Activated CD4-positive, CD25-positive, alpha-beta regulatory T cell treated with anti-CD3 and anti-CD28 coated beads, Interleukin-2, amount 50 U/mL, for 16 hours (primary cell): ENCODE data around the gene GGPS1.
"Not testable (repeated sequence)": the region's sequence is repeated elsewhere in the genome, so short reads cannot be mapped to it uniquely, and the experiment has no call there.

Experiments used
- DNase-seq: peaks from one replicate; pipeline ENCODE4 v3.0.0-alpha.2; 2020; ENCODE audit warnings: low read depth, low spot score

Gene GGPS1

DNA sequence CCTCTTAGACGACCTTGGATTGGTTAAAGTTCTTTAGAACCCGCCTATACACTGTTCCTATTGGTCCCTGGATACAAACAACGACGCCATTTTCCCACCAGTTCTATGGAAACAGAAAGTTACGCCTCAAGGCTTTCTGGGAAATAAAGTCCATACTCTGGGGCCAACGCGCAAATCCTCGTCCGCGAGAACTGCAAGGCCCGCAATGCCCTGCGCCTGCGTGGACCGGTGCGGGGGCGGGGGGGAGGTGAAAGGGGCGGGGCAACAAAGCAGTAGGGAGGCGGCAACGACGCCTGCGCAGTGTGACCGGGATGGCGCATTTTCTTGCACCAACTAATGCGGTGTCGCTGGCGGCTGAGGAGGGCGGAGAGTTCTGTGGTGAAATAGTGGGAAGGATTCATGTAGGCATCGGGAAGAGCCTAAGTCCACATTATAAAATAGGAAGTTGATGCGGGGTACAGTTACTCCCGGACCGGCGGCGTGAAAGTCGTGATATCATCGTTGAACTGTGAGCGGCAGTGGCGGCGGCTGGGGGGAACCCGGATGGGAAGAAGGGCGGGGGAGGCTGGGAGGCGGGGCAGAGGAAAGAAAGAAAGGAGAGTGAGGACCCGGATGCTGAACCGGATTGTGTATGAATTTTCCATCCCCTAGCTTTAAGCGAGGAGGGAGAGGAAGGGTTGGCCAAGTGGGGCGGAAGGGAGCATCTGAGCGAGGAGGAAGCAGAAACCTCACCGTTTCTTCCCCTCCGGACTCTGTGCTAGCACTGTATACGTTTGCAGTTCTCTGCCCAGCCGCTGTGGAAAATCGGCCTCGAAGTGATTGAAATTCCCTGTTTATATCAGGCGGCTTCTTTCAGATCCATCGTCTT, at the start of gene GGPS1:
Gene GGPS1 (plus strand): TSS at position 300 of the 868 bp plus-strand sequence. CDS start 6,695 bp downstream, outside the sequence.
- DNase-seq, result peak; percentile 99

DNA sequence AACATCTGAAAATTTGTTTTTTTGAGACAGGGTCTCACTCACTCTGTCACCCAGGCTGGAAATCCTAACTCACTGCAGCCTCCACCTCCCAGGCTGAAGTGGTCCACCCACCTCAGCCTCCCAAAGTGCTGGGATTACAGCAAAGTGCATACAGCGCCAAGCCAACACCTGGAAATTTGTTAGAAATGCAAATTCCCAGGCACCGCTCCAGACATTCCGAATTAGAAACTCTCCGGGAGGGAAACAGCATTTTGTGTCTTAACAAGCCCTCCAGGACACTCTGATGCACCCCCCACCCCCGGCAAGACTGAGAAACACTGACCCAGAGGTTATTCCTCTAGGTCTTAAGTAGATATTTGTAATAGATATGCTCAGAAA, 49.5 kb upstream of the GGPS1 start:
- DNase-seq, result no peak

DNA sequence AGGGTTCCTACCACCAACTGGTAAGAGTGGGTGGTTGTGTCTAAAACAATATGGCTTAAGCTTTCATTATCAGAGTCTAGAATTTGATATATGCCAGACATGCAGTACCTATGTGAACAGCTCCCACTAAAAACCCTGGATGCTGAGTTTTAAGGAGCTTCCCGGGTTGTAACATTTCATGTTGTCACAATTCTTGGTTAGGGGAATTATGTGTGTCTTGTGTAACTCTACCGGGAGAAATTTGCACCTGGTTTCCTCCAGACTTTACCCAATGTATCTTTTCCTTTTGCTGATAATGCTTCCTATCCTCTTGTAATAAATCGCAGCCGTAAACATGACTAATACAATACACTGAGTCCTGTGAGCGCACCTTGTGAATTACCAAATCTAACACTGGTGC, 48.7 kb upstream of the GGPS1 start:
- no peak for DNase-seq

DNA sequence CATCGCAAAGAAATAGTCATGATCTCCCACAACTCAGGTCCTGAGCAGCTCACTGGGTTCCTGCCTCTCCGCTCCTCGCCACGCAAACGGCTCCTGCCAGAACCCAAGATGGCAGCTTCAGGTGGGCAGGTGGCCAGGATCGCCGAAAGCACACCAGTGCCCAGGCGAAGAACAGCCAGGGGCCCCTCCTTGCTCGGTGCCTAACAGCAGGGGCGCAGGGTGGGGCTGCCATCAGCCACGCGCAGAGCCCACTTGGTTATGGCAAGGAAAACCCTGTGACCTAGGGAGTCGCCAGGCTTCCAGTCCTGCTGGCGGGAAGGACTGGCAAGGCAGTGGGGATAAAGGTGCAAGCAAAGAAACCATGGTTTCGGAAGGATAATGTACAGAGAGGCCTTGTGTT, 47.9 kb upstream of the GGPS1 start:
- DNase-seq, result no peak

DNA sequence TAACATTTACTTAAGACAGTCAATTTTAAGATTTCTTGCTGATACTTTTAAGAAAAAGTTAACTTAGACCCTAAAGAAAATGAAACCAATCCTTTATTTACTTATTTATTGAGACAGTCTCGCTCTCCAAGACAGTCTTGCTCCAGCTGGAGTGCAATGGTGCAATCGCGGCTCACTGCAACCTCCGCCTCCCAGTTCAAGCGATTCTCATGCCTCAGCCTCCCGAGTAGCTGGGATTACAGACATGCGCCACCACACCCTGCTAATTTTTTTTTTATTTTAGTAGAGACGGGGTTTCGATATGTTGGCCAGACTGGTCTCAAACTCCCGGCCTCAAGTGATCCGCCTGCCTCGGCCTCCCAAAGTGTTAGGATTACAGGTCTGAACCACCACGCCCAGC, 44.7 kb upstream of the GGPS1 start:
- not testable (repeated sequence) for DNase-seq

DNA sequence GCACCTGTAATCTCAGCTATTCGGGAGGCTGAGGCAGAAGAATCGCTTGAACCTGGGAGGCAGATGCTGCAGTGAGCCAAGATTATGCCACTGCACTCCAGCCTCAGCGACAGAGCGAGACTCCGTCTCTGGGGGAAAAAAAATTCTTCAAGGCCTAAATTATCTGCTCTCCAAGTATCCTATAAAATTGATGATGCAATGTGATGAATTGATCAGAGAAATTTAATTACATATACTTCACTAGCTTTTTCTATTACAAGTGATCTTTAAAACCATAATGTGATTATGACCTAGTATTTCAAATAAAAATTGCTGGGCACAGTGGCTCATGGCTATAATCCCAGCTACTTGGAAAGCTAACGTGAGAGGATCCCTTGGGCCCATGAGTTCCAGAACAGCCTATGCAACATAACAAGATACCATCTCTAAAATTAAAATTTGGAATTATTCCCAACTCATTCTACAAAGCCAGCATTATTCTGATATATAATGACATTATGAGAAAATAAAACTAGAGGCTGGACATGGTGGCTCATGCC, 44.1 kb upstream of the GGPS1 start:
- no peak for DNase-seq

DNA sequence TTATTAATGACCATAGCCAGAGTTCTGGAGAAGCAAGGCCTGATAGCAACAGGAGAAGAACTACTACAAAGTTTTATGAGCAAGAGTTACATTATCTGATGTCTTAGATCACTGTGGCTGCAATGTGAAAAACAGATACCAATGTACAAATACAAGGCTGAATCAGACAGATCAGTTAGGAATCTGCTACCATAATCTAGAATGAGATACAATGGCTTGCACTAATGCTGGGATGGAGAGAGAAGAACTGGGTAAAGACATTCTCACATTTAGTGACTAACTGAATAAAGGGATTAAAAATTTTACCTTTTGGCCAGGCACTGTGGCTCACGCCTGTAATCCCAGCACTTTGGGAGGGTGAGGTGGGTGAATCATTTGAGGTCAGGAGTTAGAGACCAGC, 41.7 kb upstream of the GGPS1 start:
- DNase-seq, result no peak

DNA sequence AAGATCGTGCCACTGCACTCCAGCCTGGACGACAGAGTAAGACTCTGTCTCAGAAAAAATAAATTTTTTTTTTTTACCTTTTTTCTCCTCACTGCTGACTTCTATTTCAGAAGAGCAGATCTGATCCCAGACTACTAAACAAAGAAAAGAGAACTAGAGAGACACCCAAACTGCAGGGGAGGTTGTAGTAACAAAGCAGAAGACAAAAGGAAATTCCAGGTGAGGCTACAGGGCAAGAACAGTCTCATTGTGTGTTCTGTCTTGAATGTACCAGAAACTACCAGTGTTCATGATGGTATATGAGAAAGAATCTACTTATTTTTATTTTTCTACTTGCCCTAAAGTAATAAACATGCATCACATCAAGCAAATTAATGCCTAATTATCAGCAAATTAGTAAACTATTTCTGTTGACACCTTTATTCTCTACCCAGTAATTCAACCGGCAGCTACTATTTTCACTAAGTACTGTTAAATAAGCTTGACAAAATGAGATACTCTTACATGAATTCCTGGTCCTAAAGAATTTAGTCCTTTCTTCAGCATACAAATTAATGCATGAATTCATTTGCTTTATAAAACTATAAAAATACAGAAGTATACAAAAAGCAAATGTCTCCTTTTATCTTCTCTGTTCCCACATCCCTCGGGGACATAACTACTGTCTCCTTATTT, 41.0 kb upstream of the GGPS1 start:
- DNase-seq, result no peak

DNA sequence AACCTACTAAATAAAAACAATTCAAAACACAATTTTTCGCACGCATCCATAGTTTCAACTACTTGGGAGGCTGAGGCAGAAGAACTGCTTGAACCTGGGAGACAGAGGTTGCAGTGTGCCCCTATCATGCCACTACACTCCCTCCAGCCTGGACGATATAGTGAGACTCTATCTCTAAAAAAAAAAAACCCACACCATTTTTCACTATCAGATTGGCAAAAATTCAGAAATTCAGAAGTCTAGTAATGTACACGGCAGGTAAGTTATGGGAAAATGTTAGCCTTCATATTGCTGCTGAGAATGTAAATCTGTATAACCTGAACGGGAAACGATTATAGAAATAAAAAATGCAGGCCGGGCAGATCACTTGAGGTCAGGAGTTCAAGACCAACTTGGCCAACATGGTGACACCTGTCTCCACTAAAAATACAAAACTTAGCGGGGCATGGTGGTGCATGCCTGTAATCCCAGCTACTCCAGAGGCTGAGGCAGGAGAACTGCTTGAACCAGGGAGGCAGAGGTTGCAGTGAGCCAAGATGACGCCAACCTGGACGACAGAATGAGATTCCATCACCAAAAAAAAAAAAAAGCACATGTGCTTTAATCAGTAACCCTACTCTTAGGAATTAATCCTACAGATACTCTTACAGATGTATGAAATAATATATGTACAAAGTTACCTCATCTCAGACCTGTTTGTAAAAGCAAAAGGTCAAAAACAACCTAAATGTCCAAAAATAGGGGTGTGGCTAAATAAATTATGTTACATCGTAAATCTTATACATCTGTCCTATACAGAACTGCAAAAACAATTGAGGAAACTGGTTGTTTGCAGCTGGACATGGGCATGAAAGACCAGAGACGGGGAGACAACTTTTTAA, 38.3 kb upstream of the GGPS1 start:
- DNase-seq, result no peak

DNA sequence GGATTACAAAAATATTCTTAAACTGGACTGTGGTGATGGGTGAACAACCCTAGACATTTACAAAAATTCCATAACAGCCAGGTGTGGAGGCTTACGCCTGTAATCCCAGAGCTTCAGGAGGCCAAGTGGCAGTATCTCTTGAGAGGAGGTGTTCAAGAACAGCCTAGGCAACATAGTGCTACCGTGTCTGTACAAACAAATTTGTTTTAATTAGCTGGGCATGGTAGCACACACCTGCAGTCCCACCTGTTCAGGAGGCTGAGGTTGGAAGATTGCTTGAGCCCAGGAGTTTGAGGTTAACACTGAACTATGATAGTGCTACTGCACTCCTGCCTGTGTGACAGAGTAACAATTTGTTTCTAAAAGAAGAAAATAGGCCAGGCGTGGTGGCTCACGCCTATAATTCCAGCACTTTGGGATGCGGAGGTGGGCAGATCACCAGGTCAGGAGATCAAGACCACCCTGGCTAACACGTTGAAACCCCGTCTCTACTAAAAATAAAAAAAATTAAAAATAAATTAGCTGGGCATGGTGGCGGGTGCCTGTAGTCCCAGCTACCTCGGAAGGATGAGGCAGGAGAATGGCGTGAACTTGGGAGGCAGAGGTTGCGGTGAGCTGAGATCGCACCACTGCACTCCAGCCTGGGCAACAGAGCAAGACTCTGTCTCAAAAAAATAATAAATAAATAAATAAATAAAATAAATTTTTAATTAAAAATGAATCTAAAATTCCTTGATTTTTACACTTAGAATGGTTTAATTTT, 37.4 kb upstream of the GGPS1 start:
- no peak for DNase-seq

DNA sequence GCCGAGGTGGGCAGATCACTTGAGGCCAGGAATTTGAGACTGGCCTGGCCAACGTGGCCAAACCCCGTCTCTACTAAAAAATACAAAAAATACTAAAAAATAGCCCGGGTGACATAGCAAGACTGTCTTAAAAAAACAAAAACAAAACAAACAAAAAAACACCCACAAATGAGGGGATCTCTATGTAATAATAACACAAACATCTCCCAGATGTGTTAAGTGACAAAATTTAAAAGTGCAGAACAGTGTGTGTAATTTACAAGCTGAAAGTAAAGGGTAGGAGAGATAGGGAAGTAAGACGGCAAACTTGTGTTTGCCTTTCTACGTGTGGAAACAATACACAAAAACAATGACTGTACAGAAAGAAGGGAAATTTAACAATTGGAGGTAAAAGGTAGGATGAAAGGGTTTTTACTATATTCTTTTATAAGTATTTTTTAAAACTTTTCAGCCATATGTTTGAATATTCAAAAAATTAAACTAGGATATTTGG, 36.7 kb upstream of the GGPS1 start:
- no peak for DNase-seq

DNA sequence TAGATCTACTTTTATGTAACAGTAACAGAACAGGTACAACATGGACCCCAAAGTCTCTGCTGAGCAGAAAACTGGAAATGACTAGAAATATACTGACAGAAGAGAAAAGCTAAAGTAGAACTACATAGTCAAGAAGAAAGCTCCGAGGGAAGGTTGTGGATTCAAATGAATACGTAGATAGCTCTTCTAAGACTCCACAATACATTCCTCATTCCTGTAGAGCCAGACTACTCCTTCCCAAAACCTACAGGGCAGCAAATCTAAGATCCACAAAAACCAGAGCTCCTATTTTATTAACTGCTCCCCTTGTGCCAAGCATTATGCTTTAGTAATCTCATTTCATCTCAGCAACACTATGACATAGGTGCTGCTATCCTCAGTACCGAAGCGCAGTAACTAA, 35.6 kb upstream of the GGPS1 start:
- no peak for DNase-seq

DNA sequence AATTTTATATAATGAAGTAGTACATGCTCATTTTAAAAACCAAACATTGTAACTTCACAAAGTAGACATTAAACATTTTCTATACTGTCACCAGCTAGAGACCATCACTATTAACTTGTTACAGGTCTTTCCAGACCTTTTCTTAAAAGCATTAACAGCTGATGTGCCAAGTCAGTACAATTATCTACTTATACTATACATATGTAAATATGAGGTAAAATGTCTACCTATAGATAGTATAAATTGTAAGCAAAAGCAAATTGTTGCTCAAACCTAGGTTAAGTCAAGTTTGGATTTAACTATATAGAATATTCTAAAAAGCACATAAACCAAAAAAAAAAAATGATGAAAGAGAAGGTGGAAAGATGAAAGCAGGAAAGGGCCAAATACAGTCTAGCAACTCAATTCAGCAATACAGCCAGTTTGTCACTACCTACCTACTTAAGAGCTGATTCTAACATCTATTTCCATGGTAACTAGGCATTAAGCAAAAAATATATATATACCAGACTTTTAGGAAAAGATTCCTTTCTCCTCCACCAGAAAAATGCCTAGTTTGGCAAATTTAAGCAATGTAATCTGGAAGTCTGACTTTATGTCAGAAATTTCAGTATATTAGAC, 34.9 kb upstream of the GGPS1 start:
- no peak for DNase-seq

DNA sequence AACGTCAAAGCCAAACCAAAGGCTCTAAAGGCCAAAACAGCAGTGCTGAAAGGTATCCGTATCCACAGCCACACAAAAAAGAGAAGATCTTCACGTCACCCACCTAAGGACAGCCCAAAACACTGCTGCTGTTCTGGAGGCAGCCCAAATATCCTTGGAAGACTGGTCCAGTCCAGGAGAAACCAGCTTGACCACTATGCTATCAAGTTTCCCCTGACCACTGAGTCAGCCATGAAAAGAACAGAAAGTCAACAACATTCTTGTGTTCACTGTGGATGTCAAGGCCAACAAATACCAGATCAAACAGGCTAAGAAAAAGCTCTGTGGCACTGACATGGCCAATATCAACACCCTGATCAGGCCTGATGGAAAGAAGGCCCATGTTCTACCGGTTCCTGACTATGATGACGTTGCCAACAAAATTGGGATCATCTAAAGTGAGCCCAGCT, 32.4 kb upstream of the GGPS1 start:
- DNase-seq, result no peak

DNA sequence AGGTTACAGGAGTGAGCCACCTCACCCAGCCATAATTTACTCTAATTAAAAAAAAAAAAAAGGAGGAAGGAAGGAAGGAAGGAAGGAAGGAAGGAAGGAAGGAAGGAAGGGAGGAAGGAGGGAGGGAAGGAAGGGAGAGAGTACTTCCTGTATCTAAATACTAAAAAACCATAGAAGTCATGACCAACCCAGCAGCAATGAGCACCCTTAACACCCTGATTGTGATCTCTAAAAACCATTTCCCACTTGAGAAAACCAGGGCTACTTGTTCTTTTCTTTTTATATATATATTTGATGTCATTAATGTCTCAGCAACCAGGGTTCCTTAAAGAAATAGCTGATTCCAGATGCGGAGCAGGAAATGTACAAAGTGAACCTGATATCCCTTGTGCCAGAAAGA, 31.6 kb upstream of the GGPS1 start:
- DNase-seq, result no peak

DNA sequence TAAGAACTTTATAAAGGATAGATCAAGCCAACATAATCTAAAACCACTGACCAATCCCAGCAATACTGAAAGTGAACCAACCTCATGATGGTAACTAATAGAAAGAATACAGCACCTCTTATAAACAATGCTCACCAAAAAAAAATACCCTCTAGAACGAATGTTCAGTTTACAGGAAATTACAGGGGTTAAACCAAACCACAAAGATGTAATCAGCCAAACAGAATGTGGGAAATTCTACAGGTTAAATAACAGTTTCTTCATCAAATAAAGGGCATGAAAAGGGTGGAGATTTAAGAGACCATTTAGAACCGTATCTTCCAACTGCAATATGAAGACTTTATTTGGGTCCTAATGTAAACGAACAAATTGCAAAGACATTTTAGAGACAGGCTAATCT, 30.8 kb upstream of the GGPS1 start:
- DNase-seq, result no peak

DNA sequence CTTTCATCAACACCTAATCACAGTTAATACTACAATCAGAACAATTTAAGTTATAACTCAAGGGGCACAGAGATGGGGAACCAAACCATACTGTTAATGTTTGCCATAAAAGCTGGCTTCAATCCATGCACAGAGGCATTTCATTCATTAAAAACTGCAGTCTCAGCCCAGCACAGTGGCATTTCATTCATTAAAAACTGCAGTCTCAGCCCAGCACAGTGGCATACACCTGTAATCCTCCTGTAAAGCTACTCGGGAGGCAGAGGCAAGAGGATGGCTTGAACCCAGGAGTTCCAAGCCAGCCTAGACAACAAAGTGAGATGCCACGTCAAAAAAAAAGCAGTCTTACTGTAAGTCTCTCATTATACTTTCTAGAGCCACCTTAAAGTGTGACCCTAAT, 29.6 kb upstream of the GGPS1 start:
- no peak for DNase-seq

DNA sequence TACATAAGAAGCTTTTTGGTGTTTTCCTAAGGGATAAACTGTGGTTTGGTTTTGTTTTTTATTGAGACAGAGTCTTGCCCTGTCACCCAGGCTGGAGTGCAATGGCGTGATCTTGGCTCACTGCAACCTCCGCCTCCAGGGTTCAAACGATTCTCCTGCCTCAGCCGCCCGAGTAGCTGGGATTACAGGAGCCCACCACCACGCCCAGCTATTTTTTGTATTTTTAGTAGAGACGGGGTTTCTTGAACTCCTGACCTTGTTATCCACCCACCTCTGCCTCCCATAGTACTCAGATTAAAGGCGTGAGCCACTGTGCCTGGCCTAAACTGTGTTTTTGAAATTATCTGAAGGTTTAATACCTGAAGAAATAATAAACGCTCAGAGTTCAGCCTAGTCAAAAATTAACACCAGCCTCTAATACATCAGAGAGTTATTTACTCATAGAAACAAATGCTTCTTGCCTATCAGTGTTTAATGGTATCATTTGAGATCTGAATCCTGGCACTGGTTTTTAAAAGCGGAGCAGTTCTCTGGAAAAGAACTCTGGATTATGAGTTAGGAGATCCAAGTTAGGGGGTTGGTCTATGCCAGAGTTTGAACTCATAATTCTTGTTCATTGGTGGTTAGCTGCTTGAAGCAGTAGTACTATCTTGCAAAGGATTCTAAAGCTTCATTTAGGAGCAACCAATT, 29.1 kb upstream of the GGPS1 start:
- DNase-seq, result no peak

DNA sequence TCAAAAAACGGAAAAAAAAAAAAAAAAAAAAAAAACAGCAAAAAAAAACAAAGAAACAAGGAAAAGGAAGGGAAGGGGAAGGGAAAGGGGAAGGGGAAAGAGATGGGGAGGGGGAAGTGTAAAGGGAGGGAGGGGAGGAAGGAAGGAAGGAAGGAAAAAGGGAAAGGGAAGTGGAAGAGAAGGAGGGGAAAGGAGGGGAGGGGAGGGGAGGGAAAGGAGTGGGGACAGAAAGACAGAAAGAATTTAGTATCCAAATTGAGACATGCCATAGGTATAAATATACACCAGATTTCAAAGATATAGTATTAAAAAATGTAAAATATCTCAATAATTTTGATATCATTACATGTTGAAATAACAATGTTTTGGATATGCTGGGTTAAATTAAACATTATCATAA, 26.2 kb upstream of the GGPS1 start:
- no peak for DNase-seq
